NCI-H510A (cell line): ENCODE results near the gene PPFIA1.
"Not testable (repeated sequence)": the region's sequence is repeated elsewhere in the genome, so short reads cannot be mapped to it uniquely, and the experiment has no call there.

Experiments
- DNase-seq: peaks from one replicate; lab custom pipeline; 2025; lab: John Stamatoyannopoulos, UW

Gene PPFIA1

GRCh38 chr11:70394211-70394950, 123.9 kb downstream of the PPFIA1 start:
- no peak for DNase-seq

GRCh38 chr11:70397336-70397982, 127.0 kb downstream of the PPFIA1 start:
- no peak for DNase-seq

GRCh38 chr11:70397983-70398833, 127.7 kb downstream of the PPFIA1 start, which contains the start of gene CTTN:
Gene CTTN, plus strand, starts transcription at chr11:70398529. Its CDS starts 8,769 bp downstream, at chr11:70407298.
- peak; percentile 81 for DNase-seq

GRCh38 chr11:70398834-70399680, 128.6 kb downstream of the PPFIA1 start:
- no peak for DNase-seq

- DNase-seq: no peak
Measured at GRCh38 chr11:70399681-70400112, 129.2 kb downstream of the PPFIA1 start.

GRCh38 chr11:70400643-70401042, 130.2 kb downstream of the PPFIA1 start:
- no peak for DNase-seq

- no peak for DNase-seq
Measured at GRCh38 chr11:70402016-70402415, 131.5 kb downstream of the PPFIA1 start.

GRCh38 chr11:70402685-70403084, 132.2 kb downstream of the PPFIA1 start:
- no peak for DNase-seq

- DNase-seq: no peak
Measured at GRCh38 chr11:70404244-70404643, 133.8 kb downstream of the PPFIA1 start.

GRCh38 chr11:70405679-70406395, 135.3 kb downstream of the PPFIA1 start:
- no peak for DNase-seq

- no peak for DNase-seq
Measured at GRCh38 chr11:70407121-70407520, 136.6 kb downstream of the PPFIA1 start.

- DNase-seq: no peak
Measured at GRCh38 chr11:70407814-70408213, 137.3 kb downstream of the PPFIA1 start.

- DNase-seq: not testable (repeated sequence)
Measured at GRCh38 chr11:70408326-70408725, 137.8 kb downstream of the PPFIA1 start.

- no peak for DNase-seq
Measured at GRCh38 chr11:70409437-70409836, 138.9 kb downstream of the PPFIA1 start.

- DNase-seq: no peak
Measured at GRCh38 chr11:70409871-70410270, 139.4 kb downstream of the PPFIA1 start.

GRCh38 chr11:70410276-70411205, 140.1 kb downstream of the PPFIA1 start:
- no peak for DNase-seq

- DNase-seq: no peak
Measured at GRCh38 chr11:70411713-70412452, 141.4 kb downstream of the PPFIA1 start.

- no peak for DNase-seq
Measured at GRCh38 chr11:70413151-70413550, 142.7 kb downstream of the PPFIA1 start.
